CD4-positive, alpha-beta T cell treated with Interleukin-17A for 1 hour (primary cell): ENCODE measurements around the gene TRIM29.

ENCODE experiments used
- DNase-seq: peaks from one replicate; pipeline ENCODE4 v3.0.0-alpha.2; 2020

Gene TRIM29

DNA sequence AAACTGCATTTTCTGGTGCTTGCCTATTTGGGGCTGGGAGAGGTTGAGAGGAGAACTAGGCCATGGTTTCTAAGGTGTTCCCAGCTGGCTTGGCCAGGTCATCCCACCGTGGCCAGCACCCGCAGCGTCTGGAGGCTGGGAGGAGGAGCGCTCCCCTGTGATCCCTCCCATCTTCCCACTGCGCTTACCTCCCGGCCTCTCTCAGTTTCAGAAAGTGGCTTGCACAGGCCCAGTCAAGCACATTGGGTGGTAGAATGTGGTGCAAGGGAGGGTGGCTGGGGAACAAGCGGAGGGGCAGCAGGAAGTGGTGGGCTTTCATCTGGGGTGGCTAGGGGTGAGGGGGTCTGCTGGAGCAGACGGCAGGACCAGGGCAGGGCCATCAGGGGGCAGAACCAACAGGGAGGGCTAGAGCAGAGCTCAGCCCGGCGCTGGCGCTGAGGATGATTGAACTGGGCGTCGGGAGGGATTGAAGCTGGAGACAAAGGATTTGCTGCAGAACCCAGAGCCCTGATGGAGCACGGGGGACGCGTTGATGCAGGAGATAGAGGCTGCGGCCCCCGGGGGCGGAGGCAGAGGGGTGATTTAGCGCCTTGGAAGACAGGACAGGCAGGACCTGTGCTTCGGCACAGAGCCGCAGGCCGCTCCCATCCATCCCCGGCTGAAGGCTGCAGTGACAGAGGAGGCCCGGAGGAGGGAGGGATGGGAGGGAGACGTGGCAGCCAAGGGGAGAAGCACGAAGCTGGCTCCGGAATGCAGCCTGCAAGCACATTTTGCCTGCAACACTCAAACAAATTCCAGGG, 76.0 kb downstream of the TRIM29 start:
- no peak for DNase-seq
